CD4-positive, alpha-beta T cell (primary cell): ENCODE results near the gene OSMR. TPM values are rescaled to one million over a fixed set of nuclear protein-coding genes. Genes with fewer than 3 reads are reported as not detected.

Experiments used
- ATAC-seq: fragments of 200-7000 bp; cut with Tn5 transposase; one replicate; pipeline ENCODE4 v1.10.0; 2022; ENCODE audit warnings: mild to moderate bottlenecking; ENCODE audit not compliant: poor library complexity
- CTCF ChIA-PET: fragments of 350-600 bp; sonication (Branson Sonifier 250); formaldehyde crosslinking; loops from one replicate; lab custom pipeline; 2021; ENCODE audit warnings: antibody characterized with exemption, inconsistent platforms; lab: Charles Lee
- POLR2A ChIA-PET: fragments of 350-600 bp; sonication (Branson Sonifier 250); formaldehyde crosslinking; loops from one replicate; lab custom pipeline; 2021; ENCODE audit warnings: antibody characterized with exemption, inconsistent platforms; lab: Charles Lee
- DNase-seq, 14 experiments: peaks; one replicate each; pipeline ENCODE4 v3.0.0-alpha.2; 2013 to 2020; ENCODE audit warnings: mixed read lengths in 2 of 14
- H3K27ac ChIP-seq, 2 donors: one replicate each; pipeline versions ENCODE4 v1.5.1 to v1.7.0; 2013; ENCODE audit warnings: low read length in 2 of 2, low read depth in 1 of 2, mild to moderate bottlenecking in 1 of 2
- H3K27me3 ChIP-seq, 2 experiments: 1 replicate in 1 of 2; 2 replicates in 1 of 2; pipeline versions ENCODE4 v1.6.1 to v1.7.0; 2013; ENCODE audit warnings: low read length in 2 of 2, control low read depth in 1 of 2, mild to moderate bottlenecking in 1 of 2, moderate library complexity in 1 of 2; ENCODE audit not compliant: insufficient read depth in 2 of 2, control insufficient read depth in 1 of 2
- H3K36me3 ChIP-seq: one replicate; pipeline ENCODE4 v1.6.1; 2013; ENCODE audit warnings: low read length, control low read depth; ENCODE audit not compliant: insufficient read depth
- H3K4me1 ChIP-seq: one replicate; pipeline ENCODE4 v1.6.1; 2013; ENCODE audit warnings: low read length, control low read depth; ENCODE audit not compliant: insufficient read depth
- H3K4me3 ChIP-seq: one replicate; pipeline ENCODE4 v1.5.1; 2013; ENCODE audit warnings: mild to moderate bottlenecking, low read length, moderate library complexity
- H3K9me3 ChIP-seq, 2 experiments: 1 replicate in 1 of 2; 2 replicates in 1 of 2; pipeline versions ENCODE4 v1.6.1 to v1.7.0; 2013; ENCODE audit warnings: low read length in 2 of 2, mild to moderate bottlenecking in 2 of 2, control low read depth in 1 of 2, moderate library complexity in 1 of 2; ENCODE audit not compliant: control insufficient read depth in 1 of 2, insufficient read depth in 1 of 2
- H3K27ac Mint-ChIP-seq: one replicate; pipeline ENCODE4 v1.8.0; 2020; ENCODE audit warnings: mixed read lengths
- H3K27me3 Mint-ChIP-seq: one replicate; pipeline ENCODE4 v1.8.0; 2021; ENCODE audit warnings: mixed read lengths
- H3K36me3 Mint-ChIP-seq: one replicate; pipeline ENCODE4 v1.8.0; 2021; ENCODE audit warnings: low read depth, mixed read lengths
- H3K4me1 Mint-ChIP-seq: one replicate; pipeline ENCODE4 v1.8.0; 2021; ENCODE audit warnings: low read depth, mixed read lengths
- H3K4me3 Mint-ChIP-seq: one replicate; pipeline ENCODE4 v1.8.0; 2020; ENCODE audit warnings: mild to moderate bottlenecking, mixed read lengths
- H3K9me3 Mint-ChIP-seq: one replicate; pipeline ENCODE4 v1.8.0; 2020; ENCODE audit warnings: mixed read lengths
- CTCF ChIP-seq: fragments of 200-600 bp; IDR thresholded peaks from one replicate; pipeline ENCODE4 v1.8.0; 2022; ENCODE audit warnings: antibody characterized with exemption, mild to moderate bottlenecking
- intact Hi-C, 2 experiments: fragments of 100-400 bp; cut with DNase I in 1 of 2; cut with micrococcal nuclease in 1 of 2; formaldehyde crosslinking; loops; one replicate each; pipeline versions ENCODE4 v1.15.1 to v1.9.0; 2023 to 2025; cut with DNase I, micrococcal nuclease
- total RNA-seq, 174 experiments: library from RNA in 2 of 174; stranded (reverse) in 2 of 174; gene quantifications; one replicate each; pipeline ENCODE4 v1.2.3 and lab custom pipeline; 2021 to 2026

OSMR gene
- total RNA-seq, 2 experiments from 2014 or later: not detected

- H3K4me1 ChIP-seq: no peaks in the 10 kb centered on the region
- H3K9me3 ChIP-seq: peaks cover 4 to 9% of the 10 kb centered on the region in 2 experiments
- Mint-ChIP-seq H3K27ac (no peak overlapping the region), H3K27me3 (peaks cover 51% of the 10 kb centered on the region), H3K9me3 (peaks cover 8% of the 10 kb centered on the region), H3K36me3 (no peaks in the 10 kb centered on the region), H3K4me1 (no peaks in the 10 kb centered on the region), H3K4me3 (no peak overlapping the region)
- ChIA-PET POLR2A (no interaction called here), CTCF (no interaction called here)
- H3K27me3 ChIP-seq: peaks cover 2 to 8% of the 10 kb centered on the region in 2 experiments
- DNase-seq: no peak
- H3K4me3 ChIP-seq: no peak overlapping the region
- no peak for ATAC-seq
- no peak overlapping the region for H3K27ac ChIP-seq
- H3K36me3 ChIP-seq: no peaks in the 10 kb centered on the region
- no peak for TF ChIP-seq CTCF
- intact Hi-C loops: no loop called here
Measured at GRCh38 chr5:38853753-38854470, 8.1 kb downstream of the OSMR start.

GRCh38 chr5:38854907-38855306, 9.1 kb downstream of the OSMR start:
- TF ChIP-seq CTCF: no peak
- peaks cover 8% of the 10 kb centered on the region for H3K9me3 Mint-ChIP-seq
- no peak overlapping the region for H3K27ac Mint-ChIP-seq
- no peak overlapping the region for H3K27ac ChIP-seq
- H3K27me3 Mint-ChIP-seq: peaks cover 53% of the 10 kb centered on the region
- no peaks in the 10 kb centered on the region for H3K36me3 ChIP-seq
- ChIA-PET CTCF (no interaction called here), POLR2A (no interaction called here)
- H3K36me3 Mint-ChIP-seq: no peaks in the 10 kb centered on the region
- DNase-seq (no peak), ATAC-seq (no peak)
- no peak overlapping the region for H3K4me3 Mint-ChIP-seq
- H3K4me3 ChIP-seq: no peak overlapping the region
- intact Hi-C loops: no loop called here
- H3K9me3 ChIP-seq: peaks cover 4 to 9% of the 10 kb centered on the region in 2 experiments
- H3K27me3 ChIP-seq: peaks cover 2 to 12% of the 10 kb centered on the region in 2 experiments
- no peaks in the 10 kb centered on the region for H3K4me1 Mint-ChIP-seq
- H3K4me1 ChIP-seq: no peaks in the 10 kb centered on the region

GRCh38 chr5:38856660-38857059, 10.8 kb downstream of the OSMR start:
- DNase-seq (no peak), ATAC-seq (no peak)
- Mint-ChIP-seq H3K4me1 (no peaks in the 10 kb centered on the region), H3K27ac (no peak overlapping the region), H3K27me3 (peaks cover 53% of the 10 kb centered on the region), H3K9me3 (peaks cover 8% of the 10 kb centered on the region), H3K36me3 (no peaks in the 10 kb centered on the region), H3K4me3 (no peak overlapping the region)
- Histone ChIP-seq H3K27me3 (peaks cover 2 to 12% of the 10 kb centered on the region in 2 experiments), H3K4me3 (no peak overlapping the region), H3K27ac (no peak overlapping the region), H3K9me3 (peaks cover 0 to 4% of the 10 kb centered on the region in 2 experiments), H3K4me1 (no peaks in the 10 kb centered on the region), H3K36me3 (no peaks in the 10 kb centered on the region)
- CTCF ChIA-PET: no interaction called here
- no peak for TF ChIP-seq CTCF
- intact Hi-C loops: no loop called here
- POLR2A ChIA-PET: no interaction called here
